Loucy (cell line): ENCODE results near the gene PEAK1.
A peak's percentile ranks its signal among the peaks of the same experiment; 100 is the strongest.

Experiments
- H2AFZ ChIP-seq: fragments of 200-600 bp; sonication (generic); 2 replicates; pipeline ENCODE4 v1.6.0; 2016; ENCODE audit warnings: antibody characterized with exemption, mild to moderate bottlenecking, low read length, moderate library complexity
- H3F3A ChIP-seq: fragments of 200-600 bp; 2 replicates; pipeline ENCODE4 v1.6.0; 2016; ENCODE audit warnings: antibody characterized with exemption, low read depth, mild to moderate bottlenecking
- H3K27me3 ChIP-seq: fragments of 200-600 bp; sonication (generic); 2 replicates; pipeline ENCODE4 v1.6.1; 2014; ENCODE audit warnings: low read length, mild to moderate bottlenecking; ENCODE audit not compliant: insufficient read depth, poor library complexity, severe bottlenecking
- H3K36me3 ChIP-seq: fragments of 200-600 bp; sonication (generic); 2 replicates; pipeline ENCODE4 v1.6.1; 2016; ENCODE audit warnings: low read length; ENCODE audit not compliant: insufficient read depth
- H3K4me1 ChIP-seq: fragments of 200-600 bp; sonication (generic); 2 replicates; pipeline ENCODE4 v1.5.1; 2014; ENCODE audit warnings: low read length, mild to moderate bottlenecking; ENCODE audit not compliant: insufficient read depth, poor library complexity, severe bottlenecking
- H3K4me2 ChIP-seq: fragments of 200-600 bp; sonication (generic); 2 replicates; pipeline ENCODE4 v1.6.0; 2014; ENCODE audit warnings: antibody characterized with exemption, low read length, low read depth, mild to moderate bottlenecking; ENCODE audit not compliant: poor library complexity, severe bottlenecking
- H3K4me3 ChIP-seq: fragments of 200-600 bp; sonication (generic); 2 replicates; pipeline ENCODE4 v1.5.1; 2014; ENCODE audit warnings: low read length, mild to moderate bottlenecking, mixed read lengths; ENCODE audit not compliant: poor library complexity, severe bottlenecking
- H3K79me2 ChIP-seq: fragments of 200-600 bp; sonication (generic); 2 replicates; pipeline ENCODE4 v1.6.1; 2014; ENCODE audit warnings: low read length; ENCODE audit not compliant: insufficient read depth
- H3K9ac ChIP-seq: fragments of 200-600 bp; sonication (generic); 2 replicates; pipeline ENCODE4 v1.6.0; 2014; ENCODE audit warnings: mild to moderate bottlenecking, low read depth, low read length, moderate library complexity; ENCODE audit not compliant: poor library complexity, severe bottlenecking
- H3K9me2 ChIP-seq: fragments of 200-600 bp; sonication (generic); replicated peaks from 2 replicates; pipeline ENCODE4 v1.6.1; 2016; ENCODE audit warnings: low read depth, low read length, mixed read lengths
- H3K9me3 ChIP-seq: fragments of 200-600 bp; sonication (generic); 2 replicates; pipeline ENCODE4 v1.6.1; 2014; ENCODE audit warnings: mild to moderate bottlenecking, antibody characterized with exemption, low read length, low read depth; ENCODE audit not compliant: insufficient read depth
- H4K20me1 ChIP-seq: fragments of 200-600 bp; sonication (generic); 2 replicates; pipeline ENCODE4 v1.6.0; 2014; ENCODE audit warnings: antibody characterized with exemption, low read length, mild to moderate bottlenecking; ENCODE audit not compliant: insufficient read depth, poor library complexity, severe bottlenecking
- EZH2phosphoT487 ChIP-seq: fragments of 200-600 bp; IDR thresholded peaks from 2 replicates; pipeline ENCODE4 v1.6.1; 2018; ENCODE audit warnings: antibody characterized with exemption, mild to moderate bottlenecking, moderate library complexity, borderline replicate concordance
- TF ChIP-seq, protein P1 (sequence below): fragments of 200-600 bp; sonication (generic); conservative IDR thresholded peaks from 2 replicates; pipeline ENCODE4 v1.5.1; 2014; ENCODE audit warnings: mild to moderate bottlenecking, antibody characterized with exemption, low read length

Gene PEAK1

DNA sequence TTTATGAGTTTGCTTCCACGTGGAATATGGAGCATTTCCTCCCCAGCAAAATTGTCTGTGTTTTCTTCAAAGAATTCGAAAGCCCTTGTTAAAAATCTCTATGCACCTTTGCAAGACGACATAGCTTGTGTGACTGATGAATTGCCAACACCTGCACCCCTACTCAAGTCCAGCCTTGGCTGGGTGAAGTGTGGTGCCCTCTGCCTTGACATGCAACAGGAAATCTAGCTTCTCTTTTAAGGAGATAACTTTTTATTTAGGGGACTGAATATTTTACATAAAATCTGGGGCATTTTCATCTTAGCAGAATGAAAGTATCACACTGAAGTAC is 1.4 kb upstream of the PEAK1 start:
- no peaks in the 10 kb centered on the region for H3K36me3 ChIP-seq
- peak overlapping the region; percentile 86; the same call in 1 of the 2 replicates for H2AFZ ChIP-seq
- TF ChIP-seq, protein P1, sequence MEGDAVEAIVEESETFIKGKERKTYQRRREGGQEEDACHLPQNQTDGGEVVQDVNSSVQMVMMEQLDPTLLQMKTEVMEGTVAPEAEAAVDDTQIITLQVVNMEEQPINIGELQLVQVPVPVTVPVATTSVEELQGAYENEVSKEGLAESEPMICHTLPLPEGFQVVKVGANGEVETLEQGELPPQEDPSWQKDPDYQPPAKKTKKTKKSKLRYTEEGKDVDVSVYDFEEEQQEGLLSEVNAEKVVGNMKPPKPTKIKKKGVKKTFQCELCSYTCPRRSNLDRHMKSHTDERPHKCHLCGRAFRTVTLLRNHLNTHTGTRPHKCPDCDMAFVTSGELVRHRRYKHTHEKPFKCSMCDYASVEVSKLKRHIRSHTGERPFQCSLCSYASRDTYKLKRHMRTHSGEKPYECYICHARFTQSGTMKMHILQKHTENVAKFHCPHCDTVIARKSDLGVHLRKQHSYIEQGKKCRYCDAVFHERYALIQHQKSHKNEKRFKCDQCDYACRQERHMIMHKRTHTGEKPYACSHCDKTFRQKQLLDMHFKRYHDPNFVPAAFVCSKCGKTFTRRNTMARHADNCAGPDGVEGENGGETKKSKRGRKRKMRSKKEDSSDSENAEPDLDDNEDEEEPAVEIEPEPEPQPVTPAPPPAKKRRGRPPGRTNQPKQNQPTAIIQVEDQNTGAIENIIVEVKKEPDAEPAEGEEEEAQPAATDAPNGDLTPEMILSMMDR: no peak
- no peak for TF ChIP-seq EZH2phosphoT487
- H3K9me3 ChIP-seq: no peaks in the 10 kb centered on the region
- peak overlapping the region; percentile 78 for H3K4me2 ChIP-seq
- H3K79me2 ChIP-seq: peaks cover 79% of the 10 kb centered on the region
- peak overlapping the region; percentile 73 for H3K9ac ChIP-seq
- H4K20me1 ChIP-seq: peaks cover 62% of the 10 kb centered on the region
- H3K4me3 ChIP-seq: peak overlapping the region; percentile 76
- peaks cover 61% of the 10 kb centered on the region for H3K4me1 ChIP-seq
- H3F3A ChIP-seq: no peaks in the 10 kb centered on the region
- no peaks in the 10 kb centered on the region for H3K9me2 ChIP-seq
- no peaks in the 10 kb centered on the region for H3K27me3 ChIP-seq

DNA sequence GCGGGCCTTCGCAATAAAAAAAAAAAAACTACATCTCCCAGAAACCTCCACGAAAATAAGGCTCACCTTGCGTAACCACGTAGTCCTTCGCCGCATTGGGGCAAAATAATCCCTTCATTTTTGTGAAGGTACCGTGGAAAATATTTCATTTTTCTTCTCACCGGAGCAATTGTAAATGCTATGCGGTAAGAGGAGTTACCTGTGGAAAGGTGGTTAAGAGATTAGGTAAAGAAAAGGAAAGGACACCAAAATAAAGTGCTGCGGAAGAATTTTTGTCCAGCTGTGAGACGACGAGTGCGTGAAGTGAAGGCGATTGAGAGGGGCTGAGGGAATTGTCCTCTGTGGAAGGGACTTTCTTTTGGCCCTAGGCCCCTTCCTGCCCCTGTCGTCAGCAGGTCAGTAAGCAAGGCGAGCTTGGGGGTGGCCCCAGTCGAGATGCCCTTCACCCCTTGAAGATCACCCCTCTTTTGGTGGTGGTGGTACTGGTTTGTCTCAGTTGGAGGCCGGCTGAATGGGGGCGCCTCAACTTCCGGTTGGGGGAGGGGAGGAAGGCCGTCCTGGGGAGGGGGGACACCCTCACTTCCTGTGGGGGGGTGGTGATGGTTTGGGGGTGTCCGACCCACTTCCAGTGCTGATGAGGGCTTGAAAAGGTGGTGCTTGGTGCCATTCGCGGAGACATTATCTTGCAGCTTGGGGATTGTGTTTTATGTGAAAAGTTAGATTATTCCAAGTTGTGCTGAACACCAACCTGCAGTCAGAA is 886 bp upstream of the PEAK1 start, which contains the start of gene HMG20A:
Gene HMG20A (plus strand): TSS at position 279 of the 760 bp plus-strand sequence. CDS start 37,520 bp downstream, outside the sequence.
- H3K4me3 ChIP-seq: peak within 1 kb of the TSS; percentile 76
- H3K27me3 ChIP-seq: no peaks in the 10 kb centered on the region

GRCh38 chr15:77418966-77419835 is 703 bp downstream of the PEAK1 start:
- H3K9me3 ChIP-seq: no peaks in the 10 kb centered on the region
- no peaks in the 10 kb centered on the region for H3K27me3 ChIP-seq
- TF ChIP-seq EZH2phosphoT487: no peak
- TF ChIP-seq, protein P1: peak; percentile 26; the same call in 1 of the 2 replicates
- peaks cover 43% of the 10 kb centered on the region for H4K20me1 ChIP-seq
- H3K79me2 ChIP-seq: peaks cover 79% of the 10 kb centered on the region
- H3K36me3 ChIP-seq: no peaks in the 10 kb centered on the region
- peak overlapping the region; percentile 78 for H3K9ac ChIP-seq
- H3K4me1 ChIP-seq: peaks cover 63% of the 10 kb centered on the region
- H3K4me3 ChIP-seq: peak overlapping the region; percentile 75
- peak overlapping the region; percentile 83 for H2AFZ ChIP-seq
- H3K4me2 ChIP-seq: peak overlapping the region; percentile 75
- no peaks in the 10 kb centered on the region for H3F3A ChIP-seq
- H3K9me2 ChIP-seq: no peaks in the 10 kb centered on the region

More for the DNA sequence above, 886 bp upstream of the PEAK1 start, which contains the start of gene HMG20A:
- no peaks in the 10 kb centered on the region for H3K9me3 ChIP-seq
- H3K79me2 ChIP-seq: peaks cover 79% of the 10 kb centered on the region
- no peaks in the 10 kb centered on the region for H3K36me3 ChIP-seq
- H3K9me2 ChIP-seq: no peaks in the 10 kb centered on the region
- H2AFZ ChIP-seq: peak within 1 kb of the TSS; percentile 86
- H4K20me1 ChIP-seq: peaks cover 57% of the 10 kb centered on the region
- no peak for TF ChIP-seq EZH2phosphoT487
- TF ChIP-seq, protein P1: no peak
- H3F3A ChIP-seq: no peaks in the 10 kb centered on the region
- peaks cover 64% of the 10 kb centered on the region for H3K4me1 ChIP-seq
- H3K4me2 ChIP-seq: peak within 1 kb of the TSS; percentile 78
- peak within 1 kb of the TSS; percentile 73 for H3K9ac ChIP-seq
